NCI-H2227 (cell line): ENCODE data around the gene CYSLTR2.
"Not testable (repeated sequence)": the region's sequence is repeated elsewhere in the genome, so short reads cannot be mapped to it uniquely, and the experiment has no call there.

Experiments
- DNase-seq: peaks from one replicate; lab custom pipeline; 2025; ENCODE audit not compliant: unreplicated experiment; lab: John Stamatoyannopoulos, UW

The CYSLTR2 gene

DNA sequence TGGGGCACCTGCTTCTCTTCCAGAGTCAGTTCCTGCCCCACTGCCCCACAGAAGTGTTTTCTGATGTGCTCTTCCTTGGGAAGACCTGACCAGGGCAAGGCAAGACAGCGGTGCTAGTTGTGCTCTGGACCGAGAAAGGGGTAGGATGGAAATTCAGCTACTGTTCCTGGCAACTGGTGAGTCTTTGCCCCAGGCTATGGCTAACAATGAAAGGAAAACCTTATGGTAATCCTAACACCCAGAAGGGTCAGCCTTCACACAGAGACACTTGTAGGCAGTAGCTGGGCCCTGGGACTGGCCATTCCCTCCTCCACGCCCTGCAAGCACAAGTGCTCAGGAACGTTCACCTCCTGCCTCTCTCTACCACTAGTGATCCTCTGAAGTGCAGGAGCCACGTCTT, 9.6 kb upstream of the CYSLTR2 start:
- DNase-seq = no peak

DNA sequence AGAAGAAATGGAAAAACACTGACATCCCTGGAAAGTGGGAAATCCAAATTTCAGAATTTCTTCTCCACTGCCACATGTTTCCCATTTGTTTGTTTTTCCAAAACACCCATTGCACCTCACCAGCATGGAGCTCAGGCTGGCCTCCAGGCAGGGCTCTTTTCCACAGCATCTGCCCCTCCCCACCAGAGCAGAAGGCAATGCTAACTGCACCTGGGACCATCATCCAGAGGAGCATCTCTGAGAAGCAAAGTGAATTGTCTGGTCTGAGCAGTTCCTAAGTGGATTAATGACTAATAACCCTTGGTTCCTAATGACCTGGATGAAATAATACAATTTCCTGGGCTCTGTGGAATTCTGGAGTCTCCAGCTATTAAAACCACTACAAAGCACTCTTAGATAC, 8.8 kb upstream of the CYSLTR2 start:
- no peak for DNase-seq

- no peak for DNase-seq
Observed at GRCh38 chr13:48645845-48646244, 7.9 kb upstream of the CYSLTR2 start.

DNA sequence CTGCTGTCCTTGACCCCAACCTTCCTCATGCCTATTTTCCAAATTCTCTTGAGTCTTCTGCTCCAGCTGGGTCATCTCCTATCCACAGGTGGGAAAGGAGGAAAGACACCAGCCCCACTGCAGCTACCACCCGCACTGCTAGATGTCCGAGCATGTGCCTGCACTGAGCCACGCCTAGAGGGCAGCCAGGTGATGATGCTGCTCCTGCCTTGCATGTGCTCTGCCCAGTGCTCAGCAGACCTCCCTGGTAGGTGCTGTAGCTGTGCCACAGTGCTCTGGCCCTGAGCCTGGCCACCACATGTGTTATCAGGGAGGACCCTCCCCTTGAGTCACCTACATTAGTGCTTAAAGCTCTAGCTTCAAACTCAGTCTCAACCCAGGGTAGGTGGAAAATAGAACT, 6.9 kb upstream of the CYSLTR2 start:
- DNase-seq = no peak

DNA sequence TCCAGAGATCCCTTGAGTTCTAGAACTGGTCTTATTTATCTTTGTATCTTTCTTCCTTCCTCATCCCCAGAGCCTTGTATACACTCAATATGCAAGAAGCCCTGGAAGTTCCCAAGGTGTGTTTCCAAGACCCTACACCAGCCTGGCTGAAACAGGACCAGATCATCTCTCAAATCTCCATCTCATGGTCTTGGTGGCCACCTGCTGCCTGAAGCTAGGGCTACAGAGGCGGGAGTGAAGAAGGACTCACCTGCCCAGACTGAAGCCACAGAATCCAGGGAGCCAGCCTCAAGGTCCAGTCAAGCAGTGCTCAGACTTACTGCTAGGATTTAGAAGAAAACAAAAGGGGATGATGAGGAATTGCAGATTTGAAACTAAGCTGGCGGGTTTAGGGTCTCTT, 6.1 kb upstream of the CYSLTR2 start:
- no peak for DNase-seq

DNA sequence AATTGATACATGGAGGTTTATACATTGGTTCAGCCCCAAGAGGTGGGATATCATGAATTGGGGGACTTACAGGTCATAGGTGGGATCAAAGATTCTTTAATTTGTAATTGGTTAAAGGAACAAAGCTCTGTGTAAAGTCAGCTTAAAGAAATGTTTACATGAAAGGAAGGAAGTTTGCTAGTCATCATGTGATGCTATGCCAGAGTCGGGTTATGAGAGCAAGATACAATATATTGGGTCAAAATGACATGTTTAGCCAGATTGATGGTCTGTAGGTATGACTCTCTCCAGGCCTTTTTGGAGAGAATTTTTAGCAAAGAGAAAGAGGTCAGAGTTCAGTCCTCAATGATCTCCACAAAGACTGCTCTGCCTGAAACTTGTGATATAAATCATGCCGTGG, 5.3 kb upstream of the CYSLTR2 start:
- no peak for DNase-seq

DNA sequence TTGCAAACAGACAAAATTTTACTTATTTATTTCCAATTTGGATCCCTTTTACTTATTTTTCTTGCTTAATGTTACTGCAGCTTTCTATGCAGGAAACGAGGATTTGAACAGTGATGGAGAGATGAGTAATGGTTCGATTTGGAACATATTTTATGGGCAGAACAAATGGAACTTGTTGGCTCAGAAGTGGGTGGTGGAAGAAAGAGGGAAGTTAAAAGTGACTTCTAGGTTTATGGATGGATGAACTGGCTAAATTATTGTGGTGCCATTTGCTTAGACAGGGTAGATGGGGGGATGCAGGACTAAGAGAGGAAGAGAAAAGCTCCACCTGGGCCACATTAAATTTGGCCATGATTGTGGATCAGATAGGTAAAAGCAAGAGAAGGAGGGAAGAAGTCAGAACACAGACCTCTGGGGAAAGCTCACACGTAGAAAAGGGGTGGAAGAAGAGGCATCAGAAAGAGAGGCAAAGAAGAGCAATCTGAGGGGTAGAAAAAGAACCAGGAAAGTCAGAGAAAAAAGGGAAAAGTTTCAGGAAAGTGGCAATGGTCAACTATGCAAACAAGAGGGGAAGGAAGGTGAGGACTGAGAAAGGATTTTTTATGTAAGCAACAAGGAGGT, 768 bp upstream of the CYSLTR2 start:
- DNase-seq = no peak

DNA sequence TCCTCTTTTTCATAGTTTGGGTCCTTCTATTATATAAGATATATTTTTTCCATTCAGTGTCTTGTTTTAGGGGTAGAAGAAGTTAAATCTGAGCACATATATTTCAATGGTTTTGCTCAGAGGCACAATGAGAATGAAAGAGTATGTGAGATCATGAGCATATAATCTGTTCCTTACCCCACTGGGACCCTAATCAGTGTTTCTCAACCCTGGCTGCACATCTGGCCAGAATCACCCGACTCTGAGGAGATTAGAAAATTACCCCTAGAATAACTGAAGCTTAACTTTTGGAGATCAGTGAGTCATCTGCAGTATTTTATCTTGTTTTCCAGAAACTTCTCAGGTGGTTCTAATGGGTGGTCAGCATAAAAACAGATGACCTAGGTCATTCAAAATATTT, 782 bp downstream of the CYSLTR2 start:
- no peak for DNase-seq

- DNase-seq = no peak
Observed at GRCh38 chr13:48655291-48655690, 1.6 kb downstream of the CYSLTR2 start.

- peak; percentile 36 for DNase-seq
Observed at GRCh38 chr13:48656608-48657007, 2.9 kb downstream of the CYSLTR2 start.

GRCh38 chr13:48660361-48661076, 6.8 kb downstream of the CYSLTR2 start:
- no peak for DNase-seq

GRCh38 chr13:48661107-48661506, 7.4 kb downstream of the CYSLTR2 start:
- no peak for DNase-seq

DNA sequence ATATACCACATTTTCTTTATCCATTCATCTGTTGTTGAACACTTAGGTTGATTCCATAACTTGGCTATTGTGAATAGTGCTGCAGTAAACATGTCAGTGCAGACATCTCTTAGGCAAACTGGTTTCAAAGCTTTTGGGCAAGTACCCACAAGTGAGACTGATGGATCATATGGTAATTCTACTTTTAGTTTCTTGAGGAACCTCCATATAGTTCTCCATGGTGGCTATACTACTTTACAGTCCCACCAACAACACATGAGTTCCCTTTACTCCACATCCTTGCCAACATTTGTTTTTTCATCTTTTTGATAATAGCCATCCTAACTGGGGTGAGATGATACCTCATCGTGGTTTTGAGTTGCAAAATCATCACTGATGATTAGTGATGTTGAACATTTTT, 8.5 kb downstream of the CYSLTR2 start:
- no peak for DNase-seq

DNA sequence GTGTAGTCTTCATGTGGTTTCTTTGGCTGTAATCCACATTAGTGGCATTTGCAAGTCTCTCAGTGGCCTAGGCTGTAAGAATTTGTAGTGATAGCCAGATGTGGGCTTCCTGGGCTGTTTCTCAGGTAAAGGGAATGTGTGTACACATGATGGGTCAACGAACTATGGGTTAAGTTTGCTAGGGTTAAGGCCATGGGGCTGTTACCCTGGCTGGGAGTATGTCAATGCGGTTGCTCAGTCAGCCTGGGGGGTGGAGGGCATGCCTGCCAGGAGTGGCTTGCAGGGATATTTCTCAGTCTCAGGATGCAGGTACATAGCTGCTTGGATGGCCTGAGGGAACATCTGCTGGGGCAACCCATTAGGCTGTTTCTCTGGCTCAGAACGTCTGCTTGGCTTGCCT, 13.4 kb downstream of the CYSLTR2 start:
- no peak for DNase-seq

DNA sequence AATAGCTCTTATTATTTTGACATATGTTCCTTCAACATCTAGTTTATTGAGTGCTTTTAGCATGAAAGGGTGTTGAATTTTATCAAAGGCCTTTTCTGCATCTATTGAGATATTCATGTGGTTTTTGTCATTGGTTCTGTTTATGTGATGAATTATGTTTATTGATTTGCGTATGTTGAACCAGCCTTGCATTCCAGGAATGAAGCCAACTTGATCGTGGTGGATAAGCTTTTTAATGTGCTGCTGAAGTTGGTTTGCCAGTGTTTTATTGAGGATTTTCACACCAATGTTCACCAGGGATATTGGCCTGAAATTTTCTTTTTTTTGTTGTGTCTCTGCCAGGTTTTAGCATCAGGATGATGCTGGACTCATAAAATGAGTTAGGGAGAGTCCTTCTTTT, 17.7 kb downstream of the CYSLTR2 start:
- DNase-seq = not testable (repeated sequence)

DNA sequence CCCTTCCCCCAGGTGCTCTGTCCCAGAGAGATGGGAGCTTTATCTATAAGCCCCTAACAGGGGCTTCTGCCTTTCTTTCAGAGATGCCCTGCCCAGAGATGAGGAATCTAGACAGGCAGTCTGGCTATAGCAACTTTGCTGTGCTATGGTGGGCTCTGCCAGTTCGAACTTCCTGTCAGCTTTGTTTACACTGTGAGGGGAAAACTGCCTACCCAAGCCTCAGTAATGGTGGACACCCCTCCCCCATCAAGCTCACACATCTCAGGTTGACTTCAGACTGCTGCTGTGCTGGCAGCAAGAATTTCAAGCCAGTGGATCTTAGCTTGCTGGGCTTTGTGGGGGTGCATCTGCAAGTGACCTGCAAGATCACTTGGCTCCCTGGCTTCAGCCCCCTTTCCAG, 21.5 kb downstream of the CYSLTR2 start:
- no peak for DNase-seq

GRCh38 chr13:48678316-48678715, 24.6 kb downstream of the CYSLTR2 start:
- no peak for DNase-seq

- no peak for DNase-seq
Observed at GRCh38 chr13:48679941-48680680, 26.4 kb downstream of the CYSLTR2 start.

DNA sequence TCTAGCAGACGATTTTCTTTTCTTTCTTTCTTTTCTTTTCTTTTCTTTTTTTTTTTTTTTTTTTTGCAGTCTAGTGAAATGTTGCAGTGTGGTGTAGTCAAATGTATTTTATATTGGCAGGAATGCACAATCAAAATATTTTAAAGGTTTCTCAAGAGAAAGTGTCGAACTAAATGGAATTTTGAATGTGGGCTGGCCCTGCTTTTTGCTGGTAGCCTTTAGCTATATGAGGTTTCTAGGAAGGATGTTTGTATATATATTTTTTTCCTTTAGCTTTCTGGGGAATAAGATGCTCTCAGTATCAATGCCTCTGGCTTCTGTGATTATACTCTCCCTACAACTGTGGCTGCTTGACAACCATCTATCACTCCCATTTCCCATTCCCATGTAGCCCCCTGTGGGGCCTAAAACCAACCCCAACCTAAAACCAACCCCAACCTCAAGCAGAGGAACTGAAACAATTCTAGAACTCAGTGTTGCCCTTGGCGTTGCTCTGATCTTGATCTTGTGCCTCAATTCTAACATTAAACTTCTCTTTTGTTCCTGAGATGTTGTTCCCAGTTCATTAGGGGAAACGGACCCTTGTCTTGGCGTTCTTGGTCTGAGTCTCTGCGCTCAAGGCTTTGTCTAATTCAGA, 27.1 kb downstream of the CYSLTR2 start:
- DNase-seq = no peak

DNA sequence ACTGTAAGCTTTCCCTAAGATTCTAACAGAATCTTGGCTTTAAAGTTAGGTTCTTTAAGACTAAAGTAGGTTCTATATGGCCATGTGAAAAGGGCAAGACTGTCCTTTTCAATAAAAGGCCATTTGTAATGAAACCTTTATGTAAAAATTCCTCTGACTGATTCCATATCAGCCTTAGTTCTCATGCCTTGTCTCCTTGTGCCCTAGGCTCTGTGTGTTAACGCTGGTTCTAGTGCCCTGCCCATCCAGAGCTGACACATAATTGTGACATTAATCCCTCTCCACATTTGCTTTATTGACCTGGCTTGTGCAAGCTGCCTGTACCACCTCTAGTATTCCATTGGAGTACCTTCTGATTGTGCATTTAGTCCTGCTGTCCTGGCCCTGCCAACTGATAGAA, 28.2 kb downstream of the CYSLTR2 start:
- DNase-seq = no peak

GRCh38 chr13:48682436-48682835, 28.7 kb downstream of the CYSLTR2 start:
- DNase-seq = no peak
